Measurements from ENCODE around the gene ABLIM3. TPM values are rescaled to one million over a fixed set of nuclear protein-coding genes. Genes with fewer than 3 reads are reported as not detected.

The ABLIM3 gene
- total RNA-seq, 1 experiment from 2014 or later = 12.9 TPM

GRCh38 chr5:149302641-149303040 is 161.3 kb downstream of the ABLIM3 start:
- Histone ChIP-seq H3K27me3 (ENCODE audit: control insufficient read depth, insufficient read depth, low read length) (no peaks in the 10 kb centered on the region), H3K36me3 (ENCODE audit: control insufficient read depth, insufficient read depth, low read length) (no peaks in the 10 kb centered on the region), H3K27ac (ENCODE audit: low read length) (no peak overlapping the region), H3K4me1 (ENCODE audit: control insufficient read depth, insufficient read depth, low read length) (no peaks in the 10 kb centered on the region), H3K9me3 (ENCODE audit: control insufficient read depth, insufficient read depth, low read depth, low read length) (no peaks in the 10 kb centered on the region), H3K4me3 (ENCODE audit: low read depth in 2 of 2, low read length in 2 of 2) (no peak overlapping the region)
- in situ Hi-C loops (cut with HindIII; ENCODE audit: low pct_unique_long_range_greater_than_20kb, low sequenced_read_pairs) (no loop called here), intact Hi-C loops (cut with micrococcal nuclease; ENCODE audit: unreplicated experiment) (no loop called here)
- DNase-seq (ENCODE audit: low read depth, low spot score) (no peak), ATAC-seq (no peak)
- CTCF ChIA-PET = no interaction called here
- POLR2A ChIA-PET = no interaction called here
- no peak for TF ChIP-seq POLR2AphosphoS5 (IDR thresholded peaks at IDR 0.05; ENCODE audit: low read depth, low read length)
- no peak for TF ChIP-seq TCF7L2 (IDR thresholded peaks at IDR 0.05; ENCODE audit: low read depth, low read length)
- TF ChIP-seq CTCF (IDR thresholded peaks at IDR 0.05) = no peak
- no peak for TF ChIP-seq SIN3A (IDR thresholded peaks at IDR 0.05; ENCODE audit: borderline replicate concordance, insufficient read depth, low read depth, low read length)
- TF ChIP-seq REST (IDR thresholded peaks at IDR 0.05; ENCODE audit: insufficient read depth in 1 of 2, low read depth in 2 of 2, low read length in 1 of 2) = no peak
- no TSS peak for BruUV-seq (replicated peaks)

- no peaks in the 10 kb centered on the region for H3K36me3 ChIP-seq (ENCODE audit: control insufficient read depth, insufficient read depth, low read length)
- no peak overlapping the region for H3K4me3 ChIP-seq (ENCODE audit: low read depth in 2 of 2, low read length in 2 of 2)
- in situ Hi-C loops (cut with HindIII; ENCODE audit: low pct_unique_long_range_greater_than_20kb, low sequenced_read_pairs) (no loop called here), intact Hi-C loops (cut with micrococcal nuclease; ENCODE audit: unreplicated experiment) (no loop called here)
- no peak for DNase-seq (ENCODE audit: low read depth, low spot score)
- BruUV-seq (replicated peaks) = no TSS peak
- no peaks in the 10 kb centered on the region for H3K4me1 ChIP-seq (ENCODE audit: control insufficient read depth, insufficient read depth, low read length)
- H3K27ac ChIP-seq (ENCODE audit: low read length) = no peak overlapping the region
- TF ChIP-seq CTCF (IDR thresholded peaks at IDR 0.05) (no peak), SIN3A (IDR thresholded peaks at IDR 0.05; ENCODE audit: borderline replicate concordance, insufficient read depth, low read depth, low read length) (no peak), TCF7L2 (IDR thresholded peaks at IDR 0.05; ENCODE audit: low read depth, low read length) (no peak), REST (IDR thresholded peaks at IDR 0.05; ENCODE audit: insufficient read depth in 1 of 2, low read depth in 2 of 2, low read length in 1 of 2) (no peak), POLR2AphosphoS5 (IDR thresholded peaks at IDR 0.05; ENCODE audit: low read depth, low read length) (no peak)
- H3K9me3 ChIP-seq (ENCODE audit: control insufficient read depth, insufficient read depth, low read depth, low read length) = no peaks in the 10 kb centered on the region
- no peak for ATAC-seq
- ChIA-PET CTCF (no interaction called here), POLR2A (no interaction called here)
- H3K27me3 ChIP-seq (ENCODE audit: control insufficient read depth, insufficient read depth, low read length) = no peaks in the 10 kb centered on the region
Observed at GRCh38 chr5:149303210-149303609, 161.9 kb downstream of the ABLIM3 start.

All from Panc1 (cell line).